ENCODE measurements around the gene KCNT1. TPM values are rescaled to one million over a fixed set of nuclear protein-coding genes. Genes with fewer than 3 reads are reported as not detected.

KCNT1 gene
- total and polyA plus RNA-seq, 10 of the 15 experiments (the other 5 are each of a cell fraction or from before 2014, with no cell fraction given) = not detected

GRCh38 chr9:135778421-135778820, 76.4 kb downstream of the KCNT1 start:
- no peak for DNase-seq (ENCODE audit: low read depth, low spot score)
- SMC1A ChIA-PET (ENCODE audit: uncharacterized antibody, unreplicated experiment) = no interaction called here
- 53% methylated on average over 16 of the region's 19 CpGs for WGBS (ENCODE audit: insufficient coverage, insufficient replicate concordance, low lambda C conversion rate, missing lambda C conversion rate)
- no peak overlapping the region for H3K27ac ChIP-seq (ENCODE audit: control insufficient read depth, insufficient read depth)
- no peak overlapping the region for H3K4me3 ChIP-seq
- no peaks in the 10 kb centered on the region for H3K9me3 ChIP-seq (replicated peaks; ENCODE audit: control insufficient read depth, insufficient read depth, low read length)
- TF ChIP-seq NRF1 (conservative IDR thresholded peaks at IDR 0.05; ENCODE audit: low read depth, low read length) (no peak), NFXL1 (IDR thresholded peaks at IDR 0.05; ENCODE audit: borderline replicate concordance) (no peak), PBX3 (IDR thresholded peaks at IDR 0.05; ENCODE audit: insufficient replicate concordance, low read depth, low read length) (no peak), ZBTB33 (IDR thresholded peaks at IDR 0.05) (no peak), TCF7 (IDR thresholded peaks at IDR 0.05; ENCODE audit: borderline replicate concordance) (no peak), CHD4 (IDR thresholded peaks at IDR 0.05) (no peak), TARDBP (IDR thresholded peaks at IDR 0.05; ENCODE audit: borderline replicate concordance) (no peak), MAX (IDR thresholded peaks at IDR 0.05; ENCODE audit: low read depth, low read length) (no peak), MLLT1 (IDR thresholded peaks at IDR 0.05) (no peak), HDGF (IDR thresholded peaks at IDR 0.05) (no peak), ZNF592 (IDR thresholded peaks at IDR 0.05) (no peak)
- no peak overlapping the region for H3K4me2 ChIP-seq (ENCODE audit: control insufficient read depth, insufficient read depth)
- H4K20me1 ChIP-seq (ENCODE audit: control insufficient read depth, insufficient read depth) = no peaks in the 10 kb centered on the region
- CTCF ChIA-PET = no interaction called here
- POLR2A ChIA-PET = no interaction called here
- in situ Hi-C loops (cut with MboI) (no loop called here), intact Hi-C loops (cut with micrococcal nuclease; ENCODE audit: unreplicated experiment) (no loop called here)
- H3K79me2 ChIP-seq (ENCODE audit: control insufficient read depth, insufficient read depth, low read length) = no peaks in the 10 kb centered on the region
- H2AFZ ChIP-seq (ENCODE audit: control insufficient read depth, low read depth, low read length) = no peak overlapping the region
- H3K4me1 ChIP-seq (ENCODE audit: control insufficient read depth, insufficient read depth, low read length) = no peaks in the 10 kb centered on the region
- FAIRE-seq = no peak
- RAD21 ChIA-PET (ENCODE audit: unreplicated experiment) = no interaction called here
- no peak for ATAC-seq
- no peak overlapping the region for H3K9ac ChIP-seq (ENCODE audit: control insufficient read depth, insufficient read depth, low read length)
- H3K36me3 ChIP-seq (ENCODE audit: control insufficient read depth in 2 of 2, insufficient read depth in 2 of 2, low read length in 1 of 2) = no peaks in the 10 kb centered on the region
- BruUV-seq (replicated peaks) = no TSS peak
- no peaks in the 10 kb centered on the region for H3K27me3 ChIP-seq (replicated peaks in 1 of 2; ENCODE audit: control insufficient read depth in 2 of 2, insufficient read depth in 2 of 2, low read length in 1 of 2)

Measured in GM12878 (cell line).